WTC11 (cell line): ENCODE results near the gene NHLRC2. TPM values are rescaled to one million over a fixed set of nuclear protein-coding genes. Genes with fewer than 3 reads are reported as not detected.

Experiments used
- ATAC-seq: fragments of 200-7000 bp; cut with Tn5 transposase; 2 replicates; pipeline ENCODE4 v1.10.0; 2021; ENCODE audit warnings: mild to moderate bottlenecking, moderate library complexity
- CTCF ChIA-PET: fragments of 300-600 bp; sonication (Branson Sonifier 250); formaldehyde crosslinking; loops from one replicate; lab custom pipeline; 2021; ENCODE audit warnings: antibody characterized with exemption; lab: Charles Lee
- POLR2A ChIA-PET: fragments of 350-600 bp; sonication (Branson Sonifier 250); formaldehyde crosslinking; loops from one replicate; lab custom pipeline; 2021; ENCODE audit warnings: antibody characterized with exemption; lab: Charles Lee
- DNase-seq: peaks from one replicate; pipeline ENCODE4 v3.0.0; 2021; ENCODE audit warnings: low spot score
- H3K27ac Mint-ChIP-seq: 2 replicates; pipeline ENCODE4 v1.8.0; 2021; ENCODE audit warnings: mixed read lengths
- H3K27me3 Mint-ChIP-seq: 2 replicates; pipeline ENCODE4 v1.8.0; 2021; ENCODE audit warnings: low read depth, mild to moderate bottlenecking, moderate library complexity, mixed read lengths
- H3K36me3 Mint-ChIP-seq: 2 replicates; pipeline ENCODE4 v1.8.0; 2021; ENCODE audit warnings: mixed read lengths
- H3K4me1 Mint-ChIP-seq: 2 replicates; pipeline ENCODE4 v1.8.0; 2022; ENCODE audit warnings: mixed read lengths
- H3K4me3 Mint-ChIP-seq: 2 replicates; pipeline ENCODE4 v1.8.0; 2021; ENCODE audit warnings: mild to moderate bottlenecking, moderate library complexity, mixed read lengths
- H3K9me3 Mint-ChIP-seq: 2 replicates; pipeline ENCODE4 v1.8.0; 2021; ENCODE audit warnings: mixed read lengths
- AR ChIP-seq: fragments of 250-450 bp; sonication (Bioruptor Pico); IDR thresholded peaks from 2 replicates; pipeline ENCODE4 v1.9.0; 2021; ENCODE audit warnings: mild to moderate bottlenecking
- CDX4 ChIP-seq: fragments of 250-450 bp; sonication (Bioruptor Pico); IDR thresholded peaks from 2 replicates; pipeline ENCODE4 v1.9.0; 2021; ENCODE audit warnings: moderate library complexity, mild to moderate bottlenecking, inconsistent platforms, borderline replicate concordance
- CREB1 ChIP-seq: sonication (generic); formaldehyde crosslinking; IDR thresholded peaks from 2 replicates; pipeline ENCODE4 v1.8.0; 2023; ENCODE audit warnings: mild to moderate bottlenecking, missing genetic modification reagents
- CREM ChIP-seq: sonication (generic); formaldehyde crosslinking; IDR thresholded peaks from 2 replicates; pipeline ENCODE4 v1.8.1; 2022; ENCODE audit warnings: mild to moderate bottlenecking, missing genetic modification reagents, moderate library complexity
- E2F1 ChIP-seq: sonication (generic); formaldehyde crosslinking; IDR thresholded peaks from 2 replicates; pipeline ENCODE4 v1.8.0; 2022; ENCODE audit warnings: mild to moderate bottlenecking, missing genetic modification reagents
- EMX1 ChIP-seq: fragments of 250-450 bp; sonication (Bioruptor Pico); IDR thresholded peaks from 2 replicates; pipeline ENCODE4 v1.8.0; 2021; ENCODE audit warnings: mild to moderate bottlenecking
- ETV6 ChIP-seq: sonication (generic); formaldehyde crosslinking; IDR thresholded peaks from 2 replicates; pipeline ENCODE4 v1.8.1; 2022; ENCODE audit warnings: mild to moderate bottlenecking, missing genetic modification reagents
- FOXJ3 ChIP-seq: sonication (generic); formaldehyde crosslinking; IDR thresholded peaks from 2 replicates; pipeline ENCODE4 v1.9.0; 2021; ENCODE audit warnings: missing genetic modification reagents, mild to moderate bottlenecking, borderline replicate concordance
- GRHL2 ChIP-seq: fragments of 250-450 bp; sonication (Bioruptor Pico); IDR thresholded peaks from 2 replicates; pipeline ENCODE4 v1.8.0; 2022; ENCODE audit warnings: mild to moderate bottlenecking, moderate library complexity; ENCODE audit not compliant: insufficient replicate concordance, severe bottlenecking
- HMGA2 ChIP-seq: fragments of 250-450 bp; sonication (Bioruptor Pico); IDR thresholded peaks from 2 replicates; pipeline ENCODE4 v1.4.0; 2021; ENCODE audit warnings: mild to moderate bottlenecking, moderate library complexity
- KAT7 ChIP-seq: sonication (generic); formaldehyde crosslinking; IDR thresholded peaks from 2 replicates; pipeline ENCODE4 v1.8.1; 2023; ENCODE audit warnings: missing genetic modification reagents, mild to moderate bottlenecking, borderline replicate concordance
- MYBL2 ChIP-seq: sonication (generic); formaldehyde crosslinking; IDR thresholded peaks from 2 replicates; pipeline ENCODE4 v1.8.1; 2023; ENCODE audit warnings: mild to moderate bottlenecking, moderate library complexity, missing genetic modification reagents
- NFE2L1 ChIP-seq: sonication (generic); formaldehyde crosslinking; IDR thresholded peaks from 2 replicates; pipeline ENCODE4 v1.8.1; 2023; ENCODE audit warnings: missing genetic modification reagents
- NFYB ChIP-seq: sonication (generic); formaldehyde crosslinking; conservative IDR thresholded peaks from 2 replicates; pipeline ENCODE4 v1.8.0; 2022; ENCODE audit warnings: low read depth, missing genetic modification reagents
- NR1H2 ChIP-seq: sonication (generic); formaldehyde crosslinking; IDR thresholded peaks from 2 replicates; pipeline ENCODE4 v1.9.0; 2021; ENCODE audit warnings: mild to moderate bottlenecking, moderate library complexity, missing genetic modification reagents
- PRDM15 ChIP-seq: sonication (generic); formaldehyde crosslinking; IDR thresholded peaks from 2 replicates; pipeline ENCODE4 v1.8.0; 2022; ENCODE audit warnings: missing genetic modification reagents
- TCF7 ChIP-seq: sonication (generic); formaldehyde crosslinking; IDR thresholded peaks from 2 replicates; pipeline ENCODE4 v1.8.0; 2022; ENCODE audit warnings: mild to moderate bottlenecking, low read depth, missing genetic modification reagents, moderate library complexity
- ZMAT4 ChIP-seq: fragments of 250-450 bp; sonication (Bioruptor Pico); IDR thresholded peaks from 2 replicates; pipeline ENCODE4 v1.9.0; 2021; ENCODE audit warnings: mild to moderate bottlenecking
- ZNF219 ChIP-seq: sonication (generic); formaldehyde crosslinking; IDR thresholded peaks from 2 replicates; pipeline ENCODE4 v1.8.0; 2023; ENCODE audit warnings: missing genetic modification reagents, mild to moderate bottlenecking, borderline replicate concordance
- ZNF532 ChIP-seq: fragments of 250-450 bp; sonication (Bioruptor Pico); IDR thresholded peaks from 2 replicates; pipeline ENCODE4 v1.9.0; 2021; ENCODE audit warnings: mild to moderate bottlenecking, borderline replicate concordance
- total RNA-seq: library from RNA; stranded (reverse); gene quantifications from 3 replicates; pipeline ENCODE4 v1.2.3, GENCODE V29; 2021

The NHLRC2 gene
- total RNA-seq, 1 experiment from 2014 or later, result 37.9 TPM

GRCh38 chr10:113890769-113891168 lies 36.3 kb downstream of the NHLRC2 start (continued):
- no peak for TF ChIP-seq ETV6 (CRISPR knock-in tag)

- Mint-ChIP-seq H3K27ac (no peak overlapping the region; the same call in 1 of the 2 replicates), H3K4me1 (no peaks in the 10 kb centered on the region), H3K36me3 (peaks cover 36% of the 10 kb centered on the region), H3K27me3 (no peaks in the 10 kb centered on the region), H3K9me3 (peaks cover 9% of the 10 kb centered on the region), H3K4me3 (no peak overlapping the region)
- no peak for DNase-seq
- CTCF ChIA-PET, result no interaction called here
- TF ChIP-seq NR1H2 (CRISPR knock-in tag), result no peak
- TF ChIP-seq ZMAT4 (CRISPR knock-in tag), result no peak
- TF ChIP-seq CREM (CRISPR knock-in tag), result no peak
- no peak for TF ChIP-seq CDX4
- TF ChIP-seq KAT7 (CRISPR knock-in tag), result no peak
- TF ChIP-seq NFE2L1, result no peak
- TF ChIP-seq ZNF219, result no peak
- no peak for TF ChIP-seq GRHL2
- no peak for TF ChIP-seq CREB1 (CRISPR knock-in tag)
- no peak for TF ChIP-seq ETV6 (CRISPR knock-in tag)
- TF ChIP-seq AR, result no peak
- no peak for TF ChIP-seq EMX1 (CRISPR knock-in tag)
- TF ChIP-seq HMGA2 (CRISPR knock-in tag), result no peak
- TF ChIP-seq E2F1, result no peak
- no peak for TF ChIP-seq ZNF532
- TF ChIP-seq PRDM15 (CRISPR knock-in tag), result no peak
- TF ChIP-seq NFYB (CRISPR knock-in tag), result no peak
- TF ChIP-seq TCF7, result no peak
- no peak for TF ChIP-seq FOXJ3 (CRISPR knock-in tag)
- no peak for TF ChIP-seq MYBL2 (CRISPR knock-in tag)
- POLR2A ChIA-PET, result no interaction called here
- ATAC-seq, result no peak
Measured at GRCh38 chr10:113891476-113891875, 37.0 kb downstream of the NHLRC2 start.
